ENCODE results near the gene CDH3. TPM values are rescaled to one million over a fixed set of nuclear protein-coding genes. Genes with fewer than 3 reads are reported as not detected.

CDH3 gene
- polyA plus RNA-seq, 1 donor (not counting 4 experiments of a cell fraction or from before 2014, with no cell fraction given) = 366 TPM

DNA sequence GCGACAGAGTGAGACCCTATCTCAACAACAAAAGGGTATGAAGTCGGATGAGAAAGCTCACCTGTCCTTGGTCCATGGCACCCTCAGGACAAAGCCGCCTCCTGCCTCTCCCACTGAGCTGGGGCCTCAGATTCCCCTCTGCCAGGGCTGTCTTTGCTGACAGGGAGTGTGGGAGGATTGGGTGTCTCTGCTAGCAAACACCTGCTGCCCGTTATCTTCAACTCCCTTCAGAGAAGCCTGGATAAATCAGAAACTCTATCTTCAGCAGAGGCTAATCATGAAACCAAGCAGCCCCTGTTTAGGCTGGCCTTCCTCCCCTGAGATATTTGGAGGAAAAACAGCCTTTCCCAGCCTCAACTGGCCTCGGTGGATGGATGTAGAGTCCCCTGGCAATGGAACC, 55.7 kb downstream of the CDH3 start:
- Histone ChIP-seq H3K9me1 (ENCODE audit: control insufficient read depth, extremely low read depth, insufficient read depth, low read length) (no peaks in the 10 kb centered on the region), H3K9me3 (ENCODE audit: control insufficient read depth, low read depth, low read length) (no peaks in the 10 kb centered on the region), H3K4me1 (ENCODE audit: control insufficient read depth, extremely low read depth, insufficient read depth, low read length) (no peaks in the 10 kb centered on the region), H3K9ac (ENCODE audit: control insufficient read depth, extremely low read depth, insufficient read depth, low read length) (no peak overlapping the region), H3K36me3 (ENCODE audit: control insufficient read depth in 2 of 2, extremely low read depth in 1 of 2, insufficient read depth in 2 of 2, low read length in 2 of 2) (peaks cover 31 to 35% of the 10 kb centered on the region in 2 experiments), H3K4me2 (ENCODE audit: control insufficient read depth, extremely low read depth, insufficient read depth, low read depth, low read length) (no peak overlapping the region), H4K20me1 (ENCODE audit: control insufficient read depth, extremely low read depth, insufficient read depth, low read length) (no peaks in the 10 kb centered on the region), H3K27me3 (ENCODE audit: control insufficient read depth, extremely low read depth, insufficient read depth, low read length) (no peaks in the 10 kb centered on the region), H3K79me2 (ENCODE audit: control insufficient read depth, insufficient read depth, low read length) (no peaks in the 10 kb centered on the region), H2AFZ (ENCODE audit: control insufficient read depth, low read length) (no peak overlapping the region), H3K4me3 (ENCODE audit: control insufficient read depth in 2 of 3, extremely low read depth in 1 of 3, insufficient read depth in 2 of 3, low read depth in 1 of 3, low read length in 3 of 3) (no peak overlapping the region), H3K27ac (ENCODE audit: control insufficient read depth, insufficient read depth, low read length) (no peak overlapping the region)
- dilution Hi-C loops (cut with MboI; ENCODE audit: extremely low pct_ligation_motif_present, low sequenced_read_pairs) = no loop called here
- no peak for TF ChIP-seq EZH2 (IDR thresholded peaks at IDR 0.05; ENCODE audit: low read length)
- TF ChIP-seq, protein P1, sequence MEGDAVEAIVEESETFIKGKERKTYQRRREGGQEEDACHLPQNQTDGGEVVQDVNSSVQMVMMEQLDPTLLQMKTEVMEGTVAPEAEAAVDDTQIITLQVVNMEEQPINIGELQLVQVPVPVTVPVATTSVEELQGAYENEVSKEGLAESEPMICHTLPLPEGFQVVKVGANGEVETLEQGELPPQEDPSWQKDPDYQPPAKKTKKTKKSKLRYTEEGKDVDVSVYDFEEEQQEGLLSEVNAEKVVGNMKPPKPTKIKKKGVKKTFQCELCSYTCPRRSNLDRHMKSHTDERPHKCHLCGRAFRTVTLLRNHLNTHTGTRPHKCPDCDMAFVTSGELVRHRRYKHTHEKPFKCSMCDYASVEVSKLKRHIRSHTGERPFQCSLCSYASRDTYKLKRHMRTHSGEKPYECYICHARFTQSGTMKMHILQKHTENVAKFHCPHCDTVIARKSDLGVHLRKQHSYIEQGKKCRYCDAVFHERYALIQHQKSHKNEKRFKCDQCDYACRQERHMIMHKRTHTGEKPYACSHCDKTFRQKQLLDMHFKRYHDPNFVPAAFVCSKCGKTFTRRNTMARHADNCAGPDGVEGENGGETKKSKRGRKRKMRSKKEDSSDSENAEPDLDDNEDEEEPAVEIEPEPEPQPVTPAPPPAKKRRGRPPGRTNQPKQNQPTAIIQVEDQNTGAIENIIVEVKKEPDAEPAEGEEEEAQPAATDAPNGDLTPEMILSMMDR (optimal IDR thresholded peaks at IDR 0.05 in 1 of 3, IDR thresholded peaks at IDR 0.05 in 1 of 3, conservative IDR thresholded peaks at IDR 0.05 in 1 of 3; ENCODE audit: extremely low read depth in 1 of 3, insufficient read depth in 2 of 3, low read length in 3 of 3) = no peak
- no peak for DNase-seq (ENCODE audit: low read depth, low spot score)
- FAIRE-seq = no peak

DNA sequence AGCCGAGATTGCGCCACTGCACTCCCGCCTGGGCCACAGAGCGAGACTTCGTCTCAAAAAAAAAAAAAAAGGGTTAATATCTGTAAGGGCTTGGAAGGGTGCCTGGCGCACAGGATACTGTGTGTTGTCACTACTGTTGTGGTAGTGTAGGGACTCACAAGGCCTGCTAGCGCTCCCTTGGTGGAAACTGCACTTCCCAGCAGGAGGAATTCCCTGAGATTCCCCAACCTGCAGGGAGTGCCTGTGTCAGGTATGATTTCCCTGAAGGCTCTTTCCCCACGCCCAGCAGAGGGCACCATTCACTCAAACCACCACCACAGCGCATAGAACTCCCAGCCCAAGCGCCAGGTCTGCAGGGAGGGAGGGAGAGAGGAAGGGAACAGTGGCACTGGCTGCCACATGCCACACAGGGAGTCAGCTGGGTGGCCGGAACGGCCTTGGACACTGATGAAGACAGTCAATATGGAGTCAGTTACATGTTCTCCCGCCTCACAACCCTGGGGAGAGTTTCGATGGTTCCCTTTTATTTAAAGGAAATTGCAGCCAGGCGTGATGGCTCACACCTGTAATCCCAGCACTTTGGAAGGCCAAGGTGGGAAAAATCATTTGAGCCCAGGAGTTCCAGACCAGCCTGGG, 59.2 kb downstream of the CDH3 start:
- no peak overlapping the region for H2AFZ ChIP-seq (ENCODE audit: control insufficient read depth, low read length)
- no peaks in the 10 kb centered on the region for H3K79me2 ChIP-seq (ENCODE audit: control insufficient read depth, insufficient read depth, low read length)
- H3K9me3 ChIP-seq (ENCODE audit: control insufficient read depth, low read depth, low read length) = no peaks in the 10 kb centered on the region
- no peaks in the 10 kb centered on the region for H4K20me1 ChIP-seq (ENCODE audit: control insufficient read depth, extremely low read depth, insufficient read depth, low read length)
- H3K9ac ChIP-seq (ENCODE audit: control insufficient read depth, extremely low read depth, insufficient read depth, low read length) = no peak overlapping the region
- dilution Hi-C loops (cut with MboI; ENCODE audit: extremely low pct_ligation_motif_present, low sequenced_read_pairs) = no loop called here
- no peak overlapping the region for H3K4me3 ChIP-seq (ENCODE audit: control insufficient read depth in 2 of 3, extremely low read depth in 1 of 3, insufficient read depth in 2 of 3, low read depth in 1 of 3, low read length in 3 of 3)
- H3K27me3 ChIP-seq (ENCODE audit: control insufficient read depth, extremely low read depth, insufficient read depth, low read length) = no peaks in the 10 kb centered on the region
- H3K27ac ChIP-seq (ENCODE audit: control insufficient read depth, insufficient read depth, low read length) = no peak overlapping the region
- DNase-seq (ENCODE audit: low read depth, low spot score) (peak; percentile 66), FAIRE-seq (peak; percentile 96)
- peaks cover 20% of the 10 kb centered on the region for H3K4me1 ChIP-seq (ENCODE audit: control insufficient read depth, extremely low read depth, insufficient read depth, low read length)
- no peak overlapping the region for H3K4me2 ChIP-seq (ENCODE audit: control insufficient read depth, extremely low read depth, insufficient read depth, low read depth, low read length)
- H3K36me3 ChIP-seq (ENCODE audit: control insufficient read depth in 2 of 2, extremely low read depth in 1 of 2, insufficient read depth in 2 of 2, low read length in 2 of 2) = peaks cover 11 to 15% of the 10 kb centered on the region in 2 experiments
- TF ChIP-seq, protein P1 (optimal IDR thresholded peaks at IDR 0.05 in 1 of 3, IDR thresholded peaks at IDR 0.05 in 1 of 3, conservative IDR thresholded peaks at IDR 0.05 in 1 of 3; ENCODE audit: extremely low read depth in 1 of 3, insufficient read depth in 2 of 3, low read length in 3 of 3) = peak; percentile 89 to 94 (median 91)
- TF ChIP-seq EZH2 (IDR thresholded peaks at IDR 0.05; ENCODE audit: low read length) = no peak
- no peaks in the 10 kb centered on the region for H3K9me1 ChIP-seq (ENCODE audit: control insufficient read depth, extremely low read depth, insufficient read depth, low read length)

Data from keratinocyte (primary cell).